SU-DHL-6 (cell line): ENCODE data around the gene VAT1.

Experiments
- H2AFZ ChIP-seq: fragments of 200-600 bp; sonication (generic); 2 replicates; pipeline ENCODE4 v1.6.1; 2014; ENCODE audit warnings: low read depth, mild to moderate bottlenecking, moderate library complexity, mixed read lengths, antibody characterized with exemption, low read length; ENCODE audit not compliant: severe bottlenecking
- H3F3A ChIP-seq: fragments of 200-600 bp; shearing (Covaris generic); 2 replicates; pipeline ENCODE4 v1.6.0; 2016; ENCODE audit warnings: antibody characterized with exemption, mild to moderate bottlenecking; ENCODE audit not compliant: insufficient read depth
- H3K27ac ChIP-seq: fragments of 200-600 bp; sonication (generic); 2 replicates; pipeline ENCODE4 v1.5.1; 2016; ENCODE audit warnings: low read depth, mild to moderate bottlenecking, low read length, moderate library complexity, mixed read lengths
- H3K27me3 ChIP-seq: fragments of 200-600 bp; sonication (generic), shearing (Covaris generic); 2 replicates; pipeline ENCODE4 v1.6.0; 2014; ENCODE audit warnings: mild to moderate bottlenecking, low read length
- H3K36me3 ChIP-seq: fragments of 200-600 bp; sonication (generic); 2 replicates; pipeline ENCODE4 v1.6.1; 2014; ENCODE audit warnings: mild to moderate bottlenecking, low read length, mixed read lengths
- H3K4me2 ChIP-seq: fragments of 300-600, 200-600 bp; shearing (Covaris generic), sonication (generic); 2 replicates; pipeline ENCODE4 v1.6.0; 2014; ENCODE audit warnings: low read length, low read depth, mild to moderate bottlenecking; ENCODE audit not compliant: poor library complexity, severe bottlenecking
- H3K4me3 ChIP-seq: fragments of 200-600 bp; sonication (generic); 2 replicates; pipeline ENCODE4 v1.5.1; 2014; ENCODE audit warnings: antibody characterized with exemption, low read length, mild to moderate bottlenecking, mixed read lengths; ENCODE audit not compliant: insufficient read depth, poor library complexity, severe bottlenecking
- H3K79me2 ChIP-seq: fragments of 200-600 bp; sonication (generic); 2 replicates; pipeline ENCODE4 v1.6.1; 2014; ENCODE audit warnings: mild to moderate bottlenecking, low read length, moderate library complexity; ENCODE audit not compliant: insufficient read depth
- H3K9ac ChIP-seq: fragments of 200-600 bp; sonication (generic); 2 replicates; pipeline ENCODE4 v1.7.0; 2014; ENCODE audit warnings: mild to moderate bottlenecking, low read length
- H3K9me2 ChIP-seq: fragments of 200-600 bp; sonication (generic); replicated peaks from 2 replicates; pipeline ENCODE4 v1.6.1; 2014; ENCODE audit warnings: low read length; ENCODE audit not compliant: insufficient read depth
- H3K9me3 ChIP-seq: fragments of 200-600 bp; sonication (generic); 2 replicates; pipeline ENCODE4 v1.6.1; 2014; ENCODE audit warnings: low read length, mixed read lengths; ENCODE audit not compliant: insufficient read depth
- H4K20me1 ChIP-seq: fragments of 200-600 bp; sonication (generic); 2 replicates; pipeline ENCODE4 v1.6.1; 2014; ENCODE audit warnings: low read depth, mild to moderate bottlenecking, antibody characterized with exemption, low read length, moderate library complexity, mixed read lengths
- EZH2phosphoT487 ChIP-seq: fragments of 200-600 bp; sonication (generic), shearing (Covaris generic); conservative IDR thresholded peaks from 2 replicates; pipeline ENCODE4 v1.6.1; 2018; ENCODE audit warnings: mild to moderate bottlenecking, antibody characterized with exemption, low read length, moderate library complexity, mixed read lengths
- TF ChIP-seq, protein P1 (sequence below): fragments of 200-600 bp; sonication (generic); IDR thresholded peaks from one replicate; pipeline ENCODE4 v1.5.1; 2017; ENCODE audit warnings: antibody characterized with exemption, mild to moderate bottlenecking, low read length, moderate library complexity; ENCODE audit not compliant: insufficient read depth, poor library complexity, severe bottlenecking

The VAT1 gene

GRCh38 chr17:43014649-43015542 lies 7.3 kb downstream of the VAT1 start:
- no peak overlapping the region for H3K9ac ChIP-seq
- H3K27me3 ChIP-seq, result no peaks in the 10 kb centered on the region
- H3K79me2 ChIP-seq, result no peaks in the 10 kb centered on the region
- no peaks in the 10 kb centered on the region for H3K36me3 ChIP-seq
- H3K9me3 ChIP-seq, result no peaks in the 10 kb centered on the region
- peaks cover 4% of the 10 kb centered on the region; the same call in 1 of the 2 replicates for H3F3A ChIP-seq
- TF ChIP-seq EZH2phosphoT487, result no peak
- TF ChIP-seq, protein P1, sequence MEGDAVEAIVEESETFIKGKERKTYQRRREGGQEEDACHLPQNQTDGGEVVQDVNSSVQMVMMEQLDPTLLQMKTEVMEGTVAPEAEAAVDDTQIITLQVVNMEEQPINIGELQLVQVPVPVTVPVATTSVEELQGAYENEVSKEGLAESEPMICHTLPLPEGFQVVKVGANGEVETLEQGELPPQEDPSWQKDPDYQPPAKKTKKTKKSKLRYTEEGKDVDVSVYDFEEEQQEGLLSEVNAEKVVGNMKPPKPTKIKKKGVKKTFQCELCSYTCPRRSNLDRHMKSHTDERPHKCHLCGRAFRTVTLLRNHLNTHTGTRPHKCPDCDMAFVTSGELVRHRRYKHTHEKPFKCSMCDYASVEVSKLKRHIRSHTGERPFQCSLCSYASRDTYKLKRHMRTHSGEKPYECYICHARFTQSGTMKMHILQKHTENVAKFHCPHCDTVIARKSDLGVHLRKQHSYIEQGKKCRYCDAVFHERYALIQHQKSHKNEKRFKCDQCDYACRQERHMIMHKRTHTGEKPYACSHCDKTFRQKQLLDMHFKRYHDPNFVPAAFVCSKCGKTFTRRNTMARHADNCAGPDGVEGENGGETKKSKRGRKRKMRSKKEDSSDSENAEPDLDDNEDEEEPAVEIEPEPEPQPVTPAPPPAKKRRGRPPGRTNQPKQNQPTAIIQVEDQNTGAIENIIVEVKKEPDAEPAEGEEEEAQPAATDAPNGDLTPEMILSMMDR, result no peak
- H2AFZ ChIP-seq, result no peak overlapping the region
- no peak overlapping the region for H3K4me2 ChIP-seq
- H3K27ac ChIP-seq, result no peak overlapping the region
- H3K9me2 ChIP-seq, result no peaks in the 10 kb centered on the region
- H4K20me1 ChIP-seq, result no peaks in the 10 kb centered on the region
- H3K4me3 ChIP-seq, result no peak overlapping the region

DNA sequence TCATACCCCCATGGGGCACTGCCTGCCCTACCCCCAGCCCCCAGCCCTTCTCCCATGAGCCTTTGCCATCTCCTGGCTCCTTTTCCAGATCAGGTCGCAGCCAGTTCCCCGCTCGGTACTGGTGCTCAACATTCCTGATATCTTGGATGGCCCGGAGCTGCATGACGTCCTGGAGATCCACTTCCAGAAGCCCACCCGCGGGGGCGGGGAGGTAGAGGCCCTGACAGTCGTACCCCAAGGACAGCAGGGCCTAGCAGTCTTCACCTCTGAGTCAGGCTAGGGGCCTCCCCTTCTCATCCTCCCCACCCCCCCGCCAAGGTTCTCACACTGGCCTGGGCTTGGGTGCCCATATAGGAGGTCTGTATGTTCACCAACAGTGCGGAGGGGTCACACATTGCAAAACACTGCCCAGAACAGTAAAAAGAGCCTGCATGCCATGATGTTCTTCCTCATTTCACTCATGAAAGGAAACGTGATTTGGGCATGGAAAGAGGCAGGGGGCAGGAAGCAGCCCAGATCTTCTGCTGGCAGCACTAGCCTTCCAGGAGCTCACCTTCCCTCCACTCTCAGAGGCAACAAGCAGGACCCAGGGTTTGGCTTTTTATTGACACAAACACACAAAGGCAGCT lies 8.1 kb downstream of the VAT1 start:
- H3K27me3 ChIP-seq, result no peaks in the 10 kb centered on the region
- no peaks in the 10 kb centered on the region for H3K9me3 ChIP-seq
- H3F3A ChIP-seq, result peaks cover 4% of the 10 kb centered on the region; the same call in 1 of the 2 replicates
- no peak overlapping the region for H3K27ac ChIP-seq
- TF ChIP-seq, protein P1, result no peak
- H3K4me3 ChIP-seq, result no peak overlapping the region
- H3K4me2 ChIP-seq, result no peak overlapping the region
- H2AFZ ChIP-seq, result no peak overlapping the region
- H3K79me2 ChIP-seq, result no peaks in the 10 kb centered on the region
- no peaks in the 10 kb centered on the region for H3K9me2 ChIP-seq
- no peaks in the 10 kb centered on the region for H4K20me1 ChIP-seq
- H3K9ac ChIP-seq, result no peak overlapping the region
- H3K36me3 ChIP-seq, result no peaks in the 10 kb centered on the region

GRCh38 chr17:43013296-43013695 lies 8.9 kb downstream of the VAT1 start:
- Histone ChIP-seq H3K9me3 (no peaks in the 10 kb centered on the region), H2AFZ (no peak overlapping the region), H3K36me3 (no peaks in the 10 kb centered on the region), H3K79me2 (no peaks in the 10 kb centered on the region), H3F3A (no peaks in the 10 kb centered on the region), H3K9me2 (no peaks in the 10 kb centered on the region), H3K27ac (no peak overlapping the region), H3K27me3 (no peaks in the 10 kb centered on the region), H3K9ac (no peak overlapping the region), H4K20me1 (no peaks in the 10 kb centered on the region), H3K4me2 (no peak overlapping the region), H3K4me3 (no peak overlapping the region)
- TF ChIP-seq, protein P1, result no peak
- no peak for TF ChIP-seq EZH2phosphoT487
